Heart left ventricle (tissue), 13 donors: ENCODE data around the gene NAT16.

Experiments used
- CTCF ChIP-seq, 12 donors: fragments of 200-600 bp; sonication (generic) in 4 of 12; IDR thresholded peaks; one replicate each; pipeline versions ENCODE4 v1.5.0 to v1.8.0; 2018 to 2022; ENCODE audit warnings: antibody characterized with exemption in 12 of 12, mild to moderate bottlenecking in 5 of 12
- POLR2A ChIP-seq, 2 donors: fragments of 450-650 bp; IDR thresholded peaks; one replicate each; pipeline ENCODE4 v1.6.1; 2017; ENCODE audit warnings: antibody characterized with exemption in 2 of 2, mild to moderate bottlenecking in 2 of 2, moderate library complexity in 2 of 2
- donor health status: ischemic (EF 13 %, LVEDD 7.1; RV severe dilation, severe dysfunction).
- donor health status: DM: no; HTN: yes; CAD: no.
- donor health status: DM: no; HTN: no; CAD: no.
- donor health status: ischemic (EF 25% LVEDD 6.9; RV normal size, moderate dysfunction).
- donor health status: ischemic (EF 25% LVEDD 5.7; RV mildly dilated, moderate dysfunction).
- donor health status: ischemic (EF 35%, LVEDD 5.7; RV mildly dilated, moderate dysfunction).
- donor health status: nonischemic (EF 11% LVEDD 7.7; RV severe dilation, severe dysfunction).
- donor health status: DM: yes; HTN: yes; CAD: no.
- donor health status: PGD.
- donor health status: ischemic (EF 29% LVEDD 5.4; RV normal size, mild dysfunction).
- donor health status: nonischemic (EF 23%, LVEDD 6.1; RV moderate dilation, normal function).

- TF ChIP-seq CTCF (IDR thresholded peaks at IDR 0.05) (no peak), POLR2A (IDR thresholded peaks at IDR 0.05) (no peak)
Observed at GRCh38 chr7:101201695-101202602, 21.9 kb upstream of the NAT16 start.
